Neuronal stem cell (in vitro differentiated cells): Measurements from ENCODE around the gene AP3S2.

Source experiments
- DNase-seq: peaks from one replicate; pipeline ENCODE4 v3.0.0-alpha.2; 2013; ENCODE audit warnings: low spot score
- H2AFZ ChIP-seq: one replicate; pipeline ENCODE4 v1.6.1; 2013; ENCODE audit warnings: mild to moderate bottlenecking, low read length, inconsistent platforms
- H2AK5ac ChIP-seq: 2 replicates; pipeline ENCODE4 v1.6.1; 2013; ENCODE audit warnings: low read depth, mild to moderate bottlenecking, inconsistent platforms, low read length, moderate library complexity, mixed read lengths
- H2BK120ac ChIP-seq: 2 replicates; pipeline ENCODE4 v1.6.1; 2013; ENCODE audit warnings: low read depth, mild to moderate bottlenecking, inconsistent platforms, low read length, moderate library complexity, mixed read lengths
- H2BK12ac ChIP-seq: one replicate; pipeline ENCODE4 v1.6.1; 2013; ENCODE audit warnings: low read length, inconsistent platforms
- H2BK15ac ChIP-seq: 2 replicates; pipeline ENCODE4 v1.6.1; 2013; ENCODE audit warnings: mild to moderate bottlenecking, low read length, inconsistent platforms, mixed read lengths
- H2BK5ac ChIP-seq: one replicate; pipeline ENCODE4 v1.6.1; 2013; ENCODE audit warnings: inconsistent platforms, mild to moderate bottlenecking, low read length, moderate library complexity
- H3K14ac ChIP-seq: one replicate; pipeline ENCODE4 v1.6.1; 2013; ENCODE audit warnings: low read length, inconsistent platforms
- H3K18ac ChIP-seq: 2 replicates; pipeline ENCODE4 v1.6.1; 2013; ENCODE audit warnings: low read length, inconsistent platforms
- H3K23ac ChIP-seq: 2 replicates; pipeline ENCODE4 v1.6.1; 2013; ENCODE audit warnings: low read depth, mild to moderate bottlenecking, mixed read lengths, low read length, inconsistent platforms; ENCODE audit not compliant: poor library complexity
- H3K27ac ChIP-seq: replicated peaks from 3 replicates; pipeline ENCODE4 v1.5.1; 2013; ENCODE audit warnings: low read length, inconsistent platforms
- H3K27me3 ChIP-seq, 3 experiments: 2 replicates each; pipeline ENCODE4 v1.6.1; 2013; ENCODE audit warnings: low read length in 3 of 3, mild to moderate bottlenecking in 2 of 3, inconsistent platforms in 1 of 3, low read depth in 1 of 3, mixed read lengths in 1 of 3, moderate library complexity in 1 of 3; ENCODE audit not compliant: control insufficient read depth in 3 of 3, insufficient read depth in 3 of 3
- H3K36me3 ChIP-seq, 2 donors: replicated peaks in 1 of 2; 2 replicates each; pipeline ENCODE4 v1.6.1; 2013; ENCODE audit warnings: low read length in 2 of 2; ENCODE audit not compliant: control insufficient read depth in 2 of 2, insufficient read depth in 2 of 2
- H3K4ac ChIP-seq: 2 replicates; pipeline ENCODE4 v1.6.1; 2013; ENCODE audit warnings: inconsistent platforms, mild to moderate bottlenecking, low read length, moderate library complexity
- H3K4me1 ChIP-seq, 2 donors: 1 replicate in 1 of 2; 2 replicates in 1 of 2; pipeline ENCODE4 v1.6.1; 2013; ENCODE audit warnings: low read length in 2 of 2, low read depth in 1 of 2; ENCODE audit not compliant: control insufficient read depth in 2 of 2, insufficient read depth in 1 of 2
- H3K4me2 ChIP-seq: one replicate; pipeline ENCODE4 v1.6.1; 2013; ENCODE audit warnings: mild to moderate bottlenecking, low read length, inconsistent platforms; ENCODE audit not compliant: insufficient read depth, poor library complexity, severe bottlenecking
- H3K4me3 ChIP-seq, 2 donors: 2 replicates each; pipeline ENCODE4 v1.5.1; 2013; ENCODE audit warnings: low read length in 2 of 2, mild to moderate bottlenecking in 2 of 2, inconsistent platforms in 1 of 2, moderate library complexity in 1 of 2
- H3K79me1 ChIP-seq: one replicate; pipeline ENCODE4 v1.6.1; 2013; ENCODE audit warnings: low read depth, mild to moderate bottlenecking, inconsistent platforms, low read length, moderate library complexity
- H3K9ac ChIP-seq: one replicate; pipeline ENCODE4 v1.6.1; 2013; ENCODE audit warnings: mild to moderate bottlenecking, low read depth, low read length, inconsistent platforms; ENCODE audit not compliant: poor library complexity
- H3K9me3 ChIP-seq, 2 donors: replicated peaks in 1 of 2; 2 replicates each; pipeline versions ENCODE3 to v1.6.1; 2013; ENCODE audit warnings: low read length in 2 of 2, mild to moderate bottlenecking in 2 of 2, inconsistent platforms in 1 of 2, low read depth in 1 of 2, mixed read lengths in 1 of 2, moderate library complexity in 1 of 2; ENCODE audit not compliant: control insufficient read depth in 2 of 2, insufficient read depth in 1 of 2
- H4K8ac ChIP-seq: one replicate; pipeline ENCODE4 v1.6.1; 2013; ENCODE audit warnings: low read depth, mild to moderate bottlenecking, inconsistent platforms, low read length, moderate library complexity
- H4K91ac ChIP-seq: one replicate; pipeline ENCODE4 v1.6.1; 2013; ENCODE audit warnings: low read length, low read depth, mild to moderate bottlenecking, inconsistent platforms; ENCODE audit not compliant: poor library complexity
- WGBS, 2 donors: extraction: QIAGEN DNeasy Blood & Tissue Kit; methylation state at CpG; one replicate each; pipeline ENCODE4 v1.1.7; 2013; ENCODE audit warnings: missing lambda C conversion rate in 2 of 2, mixed read lengths in 1 of 2; ENCODE audit not compliant: insufficient read length in 2 of 2, insufficient replicate concordance in 1 of 2; ENCODE audit errors: extremely low coverage in 2 of 2; 5-methylcytosine and 5-hydroxymethylcytosine counted together

AP3S2 gene

DNA sequence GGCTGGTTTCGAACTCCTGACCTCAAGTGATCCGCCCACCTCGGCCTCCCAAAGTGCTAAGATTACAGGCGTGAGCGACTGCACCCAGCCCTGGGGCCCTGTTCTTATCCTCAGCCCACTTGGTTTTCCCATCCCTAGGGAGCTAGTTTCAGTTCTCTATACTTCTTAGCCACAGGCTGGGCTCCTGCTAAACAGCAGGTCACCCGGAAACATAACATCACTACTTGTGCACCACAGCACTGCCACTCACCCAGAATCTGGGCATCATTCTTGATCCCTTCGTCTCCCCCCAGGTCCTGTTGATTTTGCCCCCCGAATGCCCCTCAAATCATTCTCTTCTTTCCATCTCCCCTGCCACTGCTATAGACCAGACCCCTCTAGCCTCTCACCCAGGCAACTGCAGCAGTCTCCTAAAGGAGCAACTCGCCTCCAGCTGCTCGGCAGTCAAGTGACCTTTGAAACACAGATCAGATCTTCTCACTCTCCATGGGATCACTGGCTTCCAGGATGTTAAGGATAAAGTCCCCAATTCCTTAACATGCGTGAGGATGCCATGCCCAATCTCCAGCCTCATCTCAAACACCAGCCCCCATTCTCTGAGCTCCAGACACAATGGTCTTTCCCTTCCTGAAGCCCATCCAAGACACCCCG is 5.6 kb upstream of the AP3S2 start:
- Histone ChIP-seq H3K18ac (no peak overlapping the region), H3K9ac (no peak overlapping the region), H2AFZ (no peak overlapping the region), H3K4ac (no peak overlapping the region), H3K79me1 (no peaks in the 10 kb centered on the region), H3K4me3 (no peak overlapping the region), H3K14ac (no peak overlapping the region), H3K4me1 (no peaks in the 10 kb centered on the region), H4K8ac (no peak overlapping the region), H3K4me2 (no peak overlapping the region), H2AK5ac (no peak overlapping the region), H3K23ac (no peak overlapping the region), H3K27ac (no peak overlapping the region), H2BK5ac (no peak overlapping the region), H4K91ac (no peak overlapping the region), H2BK120ac (no peak overlapping the region), H3K9me3 (no peaks in the 10 kb centered on the region), H2BK15ac (no peak overlapping the region), H3K27me3 (no peaks in the 10 kb centered on the region), H2BK12ac (no peak overlapping the region), H3K36me3 (peaks cover 6 to 41% of the 10 kb centered on the region in 2 donors)
- no CpG with 5 or more reads among the region's 12 CpGs for WGBS, 2 donors
- DNase-seq = no peak

DNA sequence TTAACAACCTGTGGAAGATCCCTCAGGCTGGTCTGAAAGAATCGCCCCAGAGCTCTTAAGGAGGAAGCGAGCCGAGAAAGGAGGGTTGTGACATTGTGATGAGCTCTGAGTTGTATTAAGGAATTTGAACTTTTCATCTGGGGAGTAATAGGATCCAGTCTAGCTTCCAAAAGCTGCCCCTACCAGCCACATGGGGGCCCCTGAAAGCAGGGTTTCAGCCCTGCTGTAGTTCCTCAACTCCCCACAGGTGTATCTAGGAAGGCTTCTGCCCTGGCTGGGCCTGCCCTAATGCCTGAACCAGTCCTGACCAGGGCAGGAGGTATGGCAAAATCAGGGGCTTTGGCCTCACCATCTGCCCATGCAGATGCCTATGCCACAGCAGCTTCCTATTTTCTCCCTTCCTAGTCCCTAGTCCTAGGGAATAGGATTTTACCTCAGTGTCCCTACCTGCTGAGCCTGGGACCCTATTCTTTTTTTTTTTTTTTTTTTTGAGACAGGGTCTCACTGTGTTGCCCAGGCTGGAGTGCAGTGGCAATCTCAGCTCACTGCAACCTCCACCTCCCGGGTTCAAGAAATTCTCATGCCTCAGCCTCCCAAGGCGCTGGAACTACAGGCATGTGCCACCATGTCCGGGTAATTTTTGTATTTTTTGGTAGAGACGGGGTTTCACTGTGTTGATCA is 5.0 kb upstream of the AP3S2 start:
- Histone ChIP-seq H3K23ac (no peak overlapping the region), H3K9ac (no peak overlapping the region), H3K27ac (no peak overlapping the region), H4K8ac (no peak overlapping the region), H3K27me3 (no peaks in the 10 kb centered on the region), H3K14ac (no peak overlapping the region), H2BK120ac (no peak overlapping the region), H3K18ac (no peak overlapping the region), H3K79me1 (no peaks in the 10 kb centered on the region), H3K36me3 (peaks cover 6 to 34% of the 10 kb centered on the region in 2 donors), H3K4ac (no peak overlapping the region), H3K4me1 (no peaks in the 10 kb centered on the region), H2BK5ac (no peak overlapping the region), H2BK15ac (no peak overlapping the region), H2BK12ac (no peak overlapping the region), H3K4me3 (no peak overlapping the region), H2AFZ (no peak overlapping the region), H3K9me3 (no peaks in the 10 kb centered on the region), H2AK5ac (no peak overlapping the region), H3K4me2 (no peak overlapping the region), H4K91ac (no peak overlapping the region)
- no peak for DNase-seq
- no CpG with 5 or more reads among the region's 7 CpGs for WGBS, 2 donors

DNA sequence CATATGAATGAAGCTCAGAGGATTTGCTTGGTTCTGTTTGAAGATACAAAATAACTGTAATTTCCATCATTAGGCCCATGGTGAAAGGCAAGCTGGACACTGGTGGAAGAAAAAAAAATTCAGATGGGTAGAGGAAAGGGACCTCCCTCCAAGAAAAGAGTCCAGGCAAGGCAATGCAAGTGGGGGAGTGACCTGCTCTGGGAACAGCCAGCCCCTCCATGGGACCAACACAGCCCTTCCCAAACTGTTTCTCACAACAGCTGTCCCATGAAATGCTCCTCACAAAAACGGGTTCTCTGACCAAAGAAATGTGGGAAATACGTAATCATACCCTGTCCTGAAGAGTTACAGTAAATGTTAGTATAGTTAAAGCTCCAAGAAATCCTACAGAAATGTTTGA is 4.4 kb upstream of the AP3S2 start:
- no peak overlapping the region for H3K18ac ChIP-seq
- no peak overlapping the region for H3K4me3 ChIP-seq
- no peak overlapping the region for H3K9ac ChIP-seq
- no peaks in the 10 kb centered on the region for H3K27me3 ChIP-seq
- H4K91ac ChIP-seq = no peak overlapping the region
- no peak overlapping the region for H4K8ac ChIP-seq
- no peaks in the 10 kb centered on the region for H3K4me1 ChIP-seq
- H3K14ac ChIP-seq = no peak overlapping the region
- no peaks in the 10 kb centered on the region for H3K9me3 ChIP-seq
- no peak overlapping the region for H2BK12ac ChIP-seq
- DNase-seq = no peak
- no peak overlapping the region for H2BK15ac ChIP-seq
- H3K4me2 ChIP-seq = no peak overlapping the region
- H2AFZ ChIP-seq = no peak overlapping the region
- no peak overlapping the region for H2BK5ac ChIP-seq
- H3K23ac ChIP-seq = no peak overlapping the region
- no peaks in the 10 kb centered on the region for H3K79me1 ChIP-seq
- no peak overlapping the region for H2BK120ac ChIP-seq
- H2AK5ac ChIP-seq = no peak overlapping the region
- H3K4ac ChIP-seq = no peak overlapping the region
- no peak overlapping the region for H3K27ac ChIP-seq
- no CpG with 5 or more reads among the region's 2 CpGs for WGBS, 2 donors
- H3K36me3 ChIP-seq = peaks cover 6 to 28% of the 10 kb centered on the region in 2 donors

DNA sequence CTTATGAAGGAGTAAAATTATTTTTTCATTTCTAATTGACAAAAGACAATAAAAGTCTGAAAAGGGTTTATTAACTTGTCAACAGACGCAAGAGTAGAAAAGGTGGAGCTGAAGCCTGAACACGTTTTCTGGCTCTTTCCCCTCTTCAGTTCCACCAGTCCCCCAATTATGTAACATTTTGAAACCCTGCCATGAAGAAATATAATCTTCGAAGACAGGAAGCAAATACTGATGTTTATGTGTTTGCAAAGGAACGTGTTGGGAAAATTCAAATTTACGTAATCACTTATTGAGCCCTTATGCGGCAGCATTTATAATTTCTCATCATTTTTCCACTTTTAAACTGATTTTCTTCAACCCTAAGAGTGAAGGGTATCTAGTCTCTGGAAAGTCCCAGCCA is 767 bp downstream of the AP3S2 start:
- DNase-seq = no peak
- no peak overlapping the region for H3K23ac ChIP-seq
- peak overlapping the region in 1 of 2 donors; percentile 93 for H3K4me3 ChIP-seq
- no peak overlapping the region for H2AK5ac ChIP-seq
- no peak overlapping the region for H2BK5ac ChIP-seq
- peaks cover 1% of the 10 kb centered on the region for H3K79me1 ChIP-seq
- H2BK120ac ChIP-seq = no peak overlapping the region
- H4K91ac ChIP-seq = no peak overlapping the region
- no peaks in the 10 kb centered on the region for H3K27me3 ChIP-seq
- peaks cover 0 to 2% of the 10 kb centered on the region in 2 donors for H3K4me1 ChIP-seq
- peak overlapping the region; percentile 97 for H2AFZ ChIP-seq
- H2BK15ac ChIP-seq = no peak overlapping the region
- no peak overlapping the region for H3K14ac ChIP-seq
- H3K9me3 ChIP-seq = no peaks in the 10 kb centered on the region
- no peak overlapping the region for H3K27ac ChIP-seq
- no peak overlapping the region for H3K9ac ChIP-seq
- no peak overlapping the region for H3K18ac ChIP-seq
- WGBS, 2 donors = no CpG with 5 or more reads among the region's 6 CpGs
- no peak overlapping the region for H3K4me2 ChIP-seq
- H3K36me3 ChIP-seq = peaks cover 5 to 11% of the 10 kb centered on the region in 2 donors
- H3K4ac ChIP-seq = no peak overlapping the region
- H4K8ac ChIP-seq = no peak overlapping the region
- no peak overlapping the region for H2BK12ac ChIP-seq
